ENCODE results near the gene OGA. TPM values are rescaled to one million over a fixed set of nuclear protein-coding genes. Genes with fewer than 3 reads are reported as not detected.

The OGA gene
- total and polyA plus RNA-seq, 9 of the 15 experiments (the other 6 are each of a cell fraction or from before 2014, with no cell fraction given): 13.5 to 73.5 (median 59.5) TPM

DNA sequence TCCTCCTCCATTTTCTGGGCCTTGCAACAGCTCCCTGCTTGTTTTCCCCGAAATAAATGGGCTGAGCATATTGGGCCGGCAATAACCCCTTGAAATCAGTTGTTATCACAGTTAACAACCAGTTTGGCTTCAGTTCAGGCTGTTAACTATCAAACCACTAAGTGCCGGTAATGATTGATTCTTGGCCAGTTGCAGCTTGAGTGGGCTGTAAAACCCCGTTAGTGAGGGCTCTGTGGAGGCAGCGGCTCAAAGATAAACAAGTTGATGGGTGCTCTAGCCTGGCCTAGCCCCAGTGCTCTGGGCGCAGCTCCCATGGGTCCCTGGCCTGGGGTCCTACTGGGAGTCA lies 50.7 kb downstream of the OGA start:
- Histone ChIP-seq H2AFZ (ENCODE audit: low read depth, low read length) (no peak overlapping the region), H3K27me3 (ENCODE audit: control insufficient read depth in 2 of 2, insufficient read depth in 2 of 2, low read length in 2 of 2) (peaks cover 23 to 64% of the 10 kb centered on the region in 2 experiments), H3K36me3 (ENCODE audit: control insufficient read depth, insufficient read depth, low read length) (no peaks in the 10 kb centered on the region), H3K27ac (ENCODE audit: extremely low read depth, low read depth, low read length) (no peak overlapping the region), H3K4me3 (no peak overlapping the region), H3K9me3 (replicated peaks; ENCODE audit: control insufficient read depth, insufficient read depth, low read depth, low read length) (no peaks in the 10 kb centered on the region), H3K79me2 (ENCODE audit: control insufficient read depth, insufficient read depth, low read length) (no peaks in the 10 kb centered on the region), H3K9ac (ENCODE audit: insufficient read depth in 1 of 2, low read depth in 2 of 2, low read length in 2 of 2) (no peak overlapping the region; a peak in 1 of 4 replicates), H3K9me1 (ENCODE audit: control insufficient read depth, insufficient read depth, low read length) (no peaks in the 10 kb centered on the region), H3K4me2 (ENCODE audit: insufficient read depth, low read length) (no peak overlapping the region), H4K20me1 (replicated peaks; ENCODE audit: control insufficient read depth, insufficient read depth, low read length) (0 out of 2 replicates have a peak, but pooled peaks cover 5% of the 10 kb centered on the region), H3K4me1 (replicated peaks in 1 of 2; ENCODE audit: control insufficient read depth in 2 of 2, insufficient read depth in 2 of 2, low read length in 2 of 2) (peaks cover 0 to 12% of the 10 kb centered on the region in 2 experiments; a peak in 2 of 5 replicates)
- TF ChIP-seq ZNF444 (CRISPR knock-in tag; IDR thresholded peaks at IDR 0.05) (no peak), MCM2 (IDR thresholded peaks at IDR 0.05; ENCODE audit: low read depth) (no peak), CBFA2T2 (conservative IDR thresholded peaks at IDR 0.05) (0 out of 2 replicates have a peak, but pooled peaks have one; percentile 17), CBX8 (IDR thresholded peaks at IDR 0.05; ENCODE audit: borderline replicate concordance, extremely low read depth, low read depth, low read length, poor library complexity, severe bottlenecking) (no peak), FIP1L1 (IDR thresholded peaks at IDR 0.05; ENCODE audit: low read depth, low read length, poor library complexity, severe bottlenecking) (no peak), TAF1 (IDR thresholded peaks at IDR 0.05; ENCODE audit: control insufficient read depth, extremely low read depth, insufficient read depth, low read length, severe bottlenecking) (no peak), CBFA2T3 (IDR thresholded peaks at IDR 0.05) (peak; percentile 63), NFIC (IDR thresholded peaks at IDR 0.05) (peak; percentile 38; the same call in 1 of the 2 replicates), KDM1A (IDR thresholded peaks at IDR 0.05) (peak; percentile 65 to 73; a peak in 2 of 4 replicates), ZNF780A (CRISPR knock-in tag; IDR thresholded peaks at IDR 0.05) (no peak)
- TF ChIP-seq, protein P1, sequence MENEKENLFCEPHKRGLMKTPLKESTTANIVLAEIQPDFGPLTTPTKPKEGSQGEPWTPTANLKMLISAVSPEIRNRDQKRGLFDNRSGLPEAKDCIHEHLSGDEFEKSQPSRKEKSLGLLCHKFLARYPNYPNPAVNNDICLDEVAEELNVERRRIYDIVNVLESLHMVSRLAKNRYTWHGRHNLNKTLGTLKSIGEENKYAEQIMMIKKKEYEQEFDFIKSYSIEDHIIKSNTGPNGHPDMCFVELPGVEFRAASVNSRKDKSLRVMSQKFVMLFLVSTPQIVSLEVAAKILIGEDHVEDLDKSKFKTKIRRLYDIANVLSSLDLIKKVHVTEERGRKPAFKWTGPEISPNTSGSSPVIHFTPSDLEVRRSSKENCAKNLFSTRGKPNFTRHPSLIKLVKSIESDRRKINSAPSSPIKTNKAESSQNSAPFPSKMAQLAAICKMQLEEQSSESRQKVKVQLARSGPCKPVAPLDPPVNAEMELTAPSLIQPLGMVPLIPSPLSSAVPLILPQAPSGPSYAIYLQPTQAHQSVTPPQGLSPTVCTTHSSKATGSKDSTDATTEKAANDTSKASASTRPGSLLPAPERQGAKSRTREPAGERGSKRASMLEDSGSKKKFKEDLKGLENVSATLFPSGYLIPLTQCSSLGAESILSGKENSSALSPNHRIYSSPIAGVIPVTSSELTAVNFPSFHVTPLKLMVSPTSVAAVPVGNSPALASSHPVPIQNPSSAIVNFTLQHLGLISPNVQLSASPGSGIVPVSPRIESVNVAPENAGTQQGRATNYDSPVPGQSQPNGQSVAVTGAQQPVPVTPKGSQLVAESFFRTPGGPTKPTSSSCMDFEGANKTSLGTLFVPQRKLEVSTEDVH (IDR thresholded peaks at IDR 0.05; ENCODE audit: low read depth, partially characterized antibody): no peak
- DNase-seq (ENCODE audit: extremely low read depth in 1 of 4, low spot score in 3 of 4) (peak in 1 of 4 experiments; percentile 9), FAIRE-seq (no peak), ATAC-seq (no peak; the same call in 2 of the 3 replicates)
- in situ Hi-C loops (cut with MboI) (no loop called here), intact Hi-C loops (cut with micrococcal nuclease) (no loop called here)
- CTCF ChIA-PET (ENCODE audit: low intra/inter-chr PET ratio): no interaction called here
- BruUV-seq (replicated peaks): no TSS peak
- WGBS (ENCODE audit: insufficient coverage, low coverage, missing lambda C conversion rate): 4% methylated on average over 6 of the region's 6 CpGs
- POLR2A ChIA-PET: interaction anchor here (0.6 to 1.6 kb wide), 3 partner anchors 14 to 665 kb away, joined by 3 to 4 read pairs (median 3); partner anchors contain the start of genes CUEDC2 and NPM3

Measured in K562 (cell line).